Mucosa of descending colon (tissue), 3 donors: ENCODE measurements around the gene AKT1S1. TPM values are rescaled to one million over a fixed set of nuclear protein-coding genes. Genes with fewer than 3 reads are reported as not detected.
A peak's percentile ranks its signal among the peaks of the same experiment; 100 is the strongest.

Source experiments
- ATAC-seq: fragments of 200-7000 bp; cut with Tn5 transposase; one replicate; pipeline ENCODE4 v1.9.1; 2020; ENCODE audit warnings: mild to moderate bottlenecking, moderate library complexity
- DNase-seq, 3 donors: peaks; one replicate each; pipeline ENCODE4 v3.0.0-alpha.2; 2020
- H3K36me3 ChIP-seq: fragments of 200-600 bp; one replicate; pipeline ENCODE4 v1.8.0; 2021; ENCODE audit warnings: low read depth, mild to moderate bottlenecking
- H3K4me1 ChIP-seq: fragments of 200-600 bp; one replicate; pipeline ENCODE4 v1.8.0; 2021; ENCODE audit warnings: low read depth, mild to moderate bottlenecking
- H3K4me3 ChIP-seq: fragments of 200-600 bp; one replicate; pipeline ENCODE4 v1.8.0; 2021; ENCODE audit warnings: mild to moderate bottlenecking
- H3K9me3 ChIP-seq: fragments of 200-600 bp; one replicate; pipeline ENCODE4 v1.8.0; 2021; ENCODE audit warnings: mild to moderate bottlenecking
- CTCF ChIP-seq: fragments of 200-600 bp; IDR thresholded peaks from one replicate; pipeline ENCODE4 v1.8.0; 2022; ENCODE audit warnings: antibody characterized with exemption, mild to moderate bottlenecking
- intact Hi-C, 2 donors: fragments of 100-400 bp; cut with DNase I in 1 of 2; cut with micrococcal nuclease in 1 of 2; formaldehyde crosslinking; loops; one replicate each; pipeline versions ENCODE4 v1.11.0 to v1.11.1; 2022; cut with DNase I, micrococcal nuclease
- total RNA-seq, 3 donors: library from RNA; stranded (reverse); fragmentation: NEBNext Ultra II Directional in 2 of 3; extraction: Animal tissue kit (Norgen Biotek cat#: 25700) in 2 of 3; gene quantifications; one replicate each; pipeline versions ENCODE4 v1.2.1 to v1.2.4, GENCODE V29; 2021 to 2023
- donor health status: DM: no; HTN: no; CAD: no; lungs with moderate emphysema.
- donor health status: DM: no; HTN: no; CAD: no.
- donor health status: DM: no; HTN: yes; CAD: no.

AKT1S1 gene
- total RNA-seq, 3 donors from 2014 or later = 38.8 to 44.0 (median 42.3) TPM

GRCh38 chr19:49852631-49853126 is 24.5 kb downstream of the AKT1S1 start:
- peaks cover 14% of the 10 kb centered on the region for H3K4me1 ChIP-seq

GRCh38 chr19:49851456-49852259 is 25.5 kb downstream of the AKT1S1 start:
- no peaks in the 10 kb centered on the region for H3K36me3 ChIP-seq
- TF ChIP-seq CTCF = no peak
- ATAC-seq (no peak), DNase-seq (peak in 2 of 3 donors; percentile 66 to 70)
- H3K9me3 ChIP-seq = no peaks in the 10 kb centered on the region
- H3K4me1 ChIP-seq = peaks cover 14% of the 10 kb centered on the region
- intact Hi-C loops = no loop called here
- H3K4me3 ChIP-seq = peak overlapping the region; percentile 84

More at GRCh38 chr19:49852631-49853126, 24.5 kb downstream of the AKT1S1 start:
- H3K9me3 ChIP-seq = no peaks in the 10 kb centered on the region
- DNase-seq (no peak), ATAC-seq (no peak)
- TF ChIP-seq CTCF = no peak
- no peak overlapping the region for H3K4me3 ChIP-seq
- no peaks in the 10 kb centered on the region for H3K36me3 ChIP-seq
- intact Hi-C loops = no loop called here

DNA sequence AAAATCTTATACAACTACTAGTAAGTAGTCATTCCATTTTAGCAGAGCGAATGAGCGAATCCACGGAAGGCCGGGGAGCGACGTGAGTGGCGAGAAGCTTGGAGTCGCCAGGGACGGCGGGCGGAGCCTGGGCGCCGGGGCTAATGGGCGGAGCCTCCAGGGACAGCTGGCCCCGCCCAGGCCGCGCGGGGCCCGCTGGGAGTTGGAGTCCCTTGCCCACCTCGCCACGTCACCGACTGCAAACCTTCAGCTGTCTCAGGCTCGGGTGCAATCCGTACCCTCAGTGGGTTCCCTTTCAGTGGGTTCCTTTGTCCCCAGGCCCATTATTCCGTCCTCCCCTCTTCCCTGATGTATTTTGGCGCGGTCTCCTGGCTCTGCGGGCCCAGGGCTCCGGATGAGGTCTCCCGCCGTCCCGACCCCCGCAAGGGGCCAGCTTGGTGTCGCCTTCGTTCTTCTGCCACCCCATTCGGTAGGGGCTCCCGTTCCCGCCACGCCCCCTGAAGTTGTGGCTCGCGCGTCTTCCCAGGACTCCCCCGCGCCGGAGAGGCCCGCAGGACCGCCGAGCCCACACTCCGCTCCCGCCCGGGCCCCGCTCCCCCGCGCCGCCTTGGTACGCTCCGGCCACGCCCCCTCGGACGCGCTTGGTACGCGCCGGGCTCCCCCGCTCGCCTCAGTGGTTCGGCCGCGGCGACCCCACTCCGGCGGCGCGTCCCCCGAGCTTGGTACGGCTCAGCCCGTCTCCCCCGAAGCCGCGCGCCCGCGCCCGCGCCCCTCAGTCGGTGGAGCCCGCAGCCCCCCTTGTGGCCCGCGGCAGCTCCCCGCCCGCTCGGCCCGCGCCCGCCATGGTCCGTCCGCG is 26.4 kb downstream of the AKT1S1 start, which contains the start of gene PTOV1:
TSS of gene PTOV1 (plus strand) at position 673 of the 856 bp plus-strand sequence.
- H3K36me3 ChIP-seq = no peaks in the 10 kb centered on the region
- intact Hi-C loops = no loop called here
- peaks cover 14% of the 10 kb centered on the region for H3K4me1 ChIP-seq
- peak within 1 kb of the TSS; percentile 84 for H3K4me3 ChIP-seq
- no peaks in the 10 kb centered on the region for H3K9me3 ChIP-seq
- DNase-seq (peak; percentile 94 to 95 (median 94)), ATAC-seq (peak; percentile 96)
- no peak for TF ChIP-seq CTCF

- Histone ChIP-seq H3K4me1 (peaks cover 14% of the 10 kb centered on the region), H3K4me3 (no peak overlapping the region), H3K9me3 (no peaks in the 10 kb centered on the region), H3K36me3 (no peaks in the 10 kb centered on the region)
- intact Hi-C loops = no loop called here
- TF ChIP-seq CTCF = no peak
- DNase-seq (peak in 1 of 3 donors; percentile 40), ATAC-seq (no peak)
Observed at GRCh38 chr19:49850221-49850486, 27.0 kb downstream of the AKT1S1 start.

- Histone ChIP-seq H3K4me1 (peaks cover 14% of the 10 kb centered on the region), H3K36me3 (no peaks in the 10 kb centered on the region), H3K4me3 (no peak overlapping the region), H3K9me3 (no peaks in the 10 kb centered on the region)
- no peak for TF ChIP-seq CTCF
- DNase-seq = no peak
- ATAC-seq = no peak
- intact Hi-C loops = no loop called here
Observed at GRCh38 chr19:49849433-49850220, 27.5 kb downstream of the AKT1S1 start.
